Measurements from ENCODE around the gene ST14.

ST14 gene

DNA sequence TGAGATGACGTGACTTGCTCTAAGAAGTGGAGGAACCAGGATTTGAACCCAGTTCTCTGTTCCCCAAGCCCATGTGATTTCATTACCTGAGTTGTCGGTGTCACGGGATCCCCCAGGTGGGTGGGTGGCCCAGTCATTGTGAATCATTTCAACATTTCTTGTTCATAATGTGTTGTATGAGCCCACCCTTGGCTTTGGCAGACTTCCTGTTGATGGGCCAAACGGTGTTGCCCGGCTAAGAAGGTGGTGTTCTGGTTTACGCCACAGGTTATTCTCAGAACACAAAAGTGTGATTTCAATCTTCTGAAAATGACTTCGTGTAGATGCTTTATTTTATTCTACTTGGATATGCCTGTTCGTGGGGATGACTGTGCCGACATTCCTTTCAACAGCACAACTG, 21.6 kb upstream of the ST14 start:
- DNase-seq: no peak

DNA sequence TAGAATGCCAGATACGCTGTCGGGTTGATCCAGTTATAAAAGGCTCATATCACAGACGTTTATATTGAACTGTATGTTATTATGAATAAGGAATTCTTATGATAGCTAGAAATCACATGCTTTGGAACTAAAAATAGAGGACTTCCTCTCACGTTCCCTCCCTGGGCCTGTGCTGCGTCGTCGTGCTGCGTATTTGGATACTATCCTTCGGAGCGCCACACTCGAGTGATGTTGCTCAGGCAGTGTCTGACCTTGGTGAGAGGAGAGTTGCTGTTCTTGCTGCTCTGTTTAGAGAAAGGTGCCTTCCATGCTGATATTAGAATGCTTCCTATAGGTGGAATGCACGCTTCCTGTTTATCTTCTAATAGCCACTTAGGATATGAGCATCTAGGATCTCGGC, 20.2 kb upstream of the ST14 start:
- DNase-seq: no peak

DNA sequence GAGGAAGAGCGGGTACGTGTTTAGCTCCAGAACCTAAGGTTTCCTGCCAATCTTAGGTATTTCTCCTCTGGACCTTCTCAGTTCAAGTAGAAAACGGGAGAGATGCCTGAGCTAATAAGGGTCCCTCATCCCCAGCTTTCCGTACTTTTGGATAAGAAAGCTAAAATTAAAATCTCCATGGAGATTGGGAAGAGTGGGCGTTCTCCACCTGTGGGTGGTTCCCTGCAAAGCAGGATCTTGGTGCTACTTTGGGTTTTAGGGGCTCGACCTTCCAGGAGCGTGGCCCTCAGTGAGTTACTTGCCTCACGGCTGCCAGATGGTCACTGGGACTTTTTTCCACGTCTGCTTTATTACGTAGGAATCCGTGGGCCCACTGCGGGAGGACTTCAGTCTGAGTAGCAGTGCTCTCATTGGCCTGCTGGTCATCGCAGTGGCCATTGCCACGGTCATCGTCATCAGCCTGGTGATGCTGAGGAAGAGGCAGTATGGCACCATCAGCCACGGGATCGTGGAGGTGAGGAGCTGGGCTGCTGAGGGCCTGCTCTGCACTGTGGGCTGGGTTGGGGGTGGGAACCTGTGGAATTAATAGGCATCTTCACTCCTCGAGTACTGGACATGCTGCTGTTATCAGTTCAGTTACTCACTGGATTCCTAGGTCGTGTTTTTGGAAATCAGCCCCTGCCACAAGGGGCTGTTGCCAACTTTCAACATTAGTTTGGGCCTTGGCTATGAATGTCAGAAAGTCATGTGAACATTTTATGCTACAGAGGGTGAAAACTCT, 17.8 kb upstream of the ST14 start:
- no peak for DNase-seq

DNA sequence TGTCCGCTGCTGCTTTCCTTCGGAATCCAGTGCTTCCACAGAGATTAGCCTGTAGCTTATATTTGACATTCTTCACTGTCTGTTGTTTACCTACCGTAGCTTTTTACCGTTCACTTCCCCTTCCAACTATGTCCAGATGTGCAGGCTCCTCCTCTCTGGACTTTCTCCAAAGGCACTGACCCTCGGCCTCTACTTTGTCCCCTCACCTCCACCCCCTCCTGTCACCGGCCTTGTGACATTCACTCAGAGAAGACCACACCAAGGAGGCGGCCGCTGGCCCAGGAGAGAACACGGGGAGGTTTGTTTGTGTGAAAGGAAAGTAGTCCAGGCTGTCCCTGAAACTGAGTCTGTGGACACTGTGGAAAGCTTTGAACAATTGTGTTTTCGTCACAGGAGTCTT, 15.4 kb upstream of the ST14 start:
- no peak for DNase-seq

DNA sequence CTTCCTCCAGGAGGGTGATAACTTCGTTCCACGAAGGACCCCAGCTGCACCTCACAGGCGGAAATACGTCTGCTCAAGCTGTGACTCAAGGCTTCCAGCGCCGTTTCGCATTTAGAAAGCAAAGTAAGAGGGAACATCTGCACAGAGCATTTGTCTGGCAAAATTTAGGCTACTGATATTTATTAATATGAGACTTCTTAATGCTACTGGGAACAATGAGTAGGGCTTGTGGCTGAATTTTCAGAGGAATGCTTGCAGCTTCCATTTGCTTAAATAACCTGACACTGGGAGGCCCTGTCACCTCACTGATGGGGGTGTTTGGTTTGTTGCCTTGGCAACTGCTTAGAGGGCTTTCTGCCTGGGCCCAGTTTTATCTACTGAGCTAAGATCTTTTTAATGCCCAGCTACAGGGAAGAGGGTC, 14.7 kb upstream of the ST14 start:
- peak; percentile 46 for DNase-seq

DNA sequence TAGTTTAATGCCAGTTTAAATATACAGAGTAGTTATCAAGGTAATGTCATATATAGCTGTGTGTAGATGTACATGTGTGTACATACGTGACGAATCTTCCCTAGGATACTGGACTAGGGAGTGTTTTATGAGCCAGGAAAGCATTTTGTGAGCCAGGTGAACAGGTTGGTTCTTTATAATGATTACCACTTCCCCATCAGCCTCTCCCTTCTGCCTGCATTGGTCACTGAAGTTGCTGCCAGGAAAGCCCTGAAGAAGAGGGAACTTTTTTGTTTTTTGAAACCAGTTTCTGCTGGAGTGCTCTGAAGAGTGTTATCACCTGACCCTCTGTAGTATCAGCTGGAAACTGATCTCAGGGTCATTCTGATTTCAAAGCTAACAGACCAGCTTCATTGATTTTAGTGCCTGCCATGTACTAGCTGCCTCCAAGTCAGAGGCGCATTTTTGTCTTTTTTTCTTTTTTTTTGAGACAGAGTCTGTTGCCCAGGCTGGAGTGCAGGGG, 14.2 kb upstream of the ST14 start:
- DNase-seq: no peak

DNA sequence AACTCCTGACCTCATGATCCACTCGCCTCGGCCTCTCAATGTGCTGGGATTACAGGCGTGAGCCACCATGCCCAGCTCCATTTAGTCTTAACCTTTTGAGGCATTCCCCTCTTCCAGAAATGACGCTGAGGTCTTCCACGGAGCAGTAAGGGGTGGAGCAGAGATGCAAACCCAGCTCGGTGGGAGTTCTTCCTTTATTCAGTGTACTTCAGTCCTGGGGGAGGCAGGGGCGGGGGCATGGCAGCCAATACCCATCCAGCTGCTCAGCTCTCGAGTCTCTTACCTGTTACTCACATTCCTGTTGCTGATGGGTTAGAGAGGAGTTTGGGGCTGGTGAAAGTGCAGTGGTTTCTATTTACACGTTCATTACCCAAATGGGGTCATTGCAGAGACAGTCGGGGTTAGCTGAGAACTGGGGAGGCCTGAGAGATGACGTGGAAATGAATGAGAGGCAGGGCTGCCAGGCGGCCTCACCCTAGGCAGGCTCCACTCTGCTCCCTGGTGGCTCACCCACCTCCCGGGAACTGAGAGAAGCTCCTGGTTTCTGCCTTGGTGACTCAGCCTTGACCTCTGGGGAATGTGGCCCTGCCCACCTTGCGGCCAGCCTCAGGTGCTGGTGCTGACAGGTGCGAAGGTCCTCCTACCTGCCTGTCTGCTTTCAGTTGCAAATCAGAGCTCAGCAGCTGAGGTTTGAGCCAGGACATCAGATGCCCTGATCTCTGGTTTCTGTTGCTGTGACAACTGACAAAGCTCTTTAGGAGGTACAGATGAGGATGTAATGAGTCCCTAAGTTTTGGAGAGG, 13.4 kb upstream of the ST14 start:
- no peak for DNase-seq

DNA sequence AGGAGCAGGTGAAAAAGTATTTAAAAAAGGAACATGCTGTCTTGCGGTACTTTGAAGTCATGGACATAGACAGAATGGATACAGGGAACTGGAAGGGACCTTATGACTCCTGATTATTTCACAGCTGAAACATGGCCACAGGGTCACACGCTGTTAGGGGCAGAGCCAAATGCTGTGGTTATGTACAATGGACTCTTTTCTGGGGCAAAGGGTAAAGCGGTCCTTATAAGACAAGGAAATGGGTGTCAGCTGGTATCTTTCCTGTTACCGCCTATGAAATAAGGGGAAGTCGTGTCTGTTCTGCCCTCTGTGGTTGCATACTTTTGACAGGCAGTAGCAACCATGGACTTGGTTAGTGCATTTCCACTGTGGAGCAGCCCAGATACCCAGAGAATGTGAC, 12.8 kb upstream of the ST14 start:
- no peak for DNase-seq

DNA sequence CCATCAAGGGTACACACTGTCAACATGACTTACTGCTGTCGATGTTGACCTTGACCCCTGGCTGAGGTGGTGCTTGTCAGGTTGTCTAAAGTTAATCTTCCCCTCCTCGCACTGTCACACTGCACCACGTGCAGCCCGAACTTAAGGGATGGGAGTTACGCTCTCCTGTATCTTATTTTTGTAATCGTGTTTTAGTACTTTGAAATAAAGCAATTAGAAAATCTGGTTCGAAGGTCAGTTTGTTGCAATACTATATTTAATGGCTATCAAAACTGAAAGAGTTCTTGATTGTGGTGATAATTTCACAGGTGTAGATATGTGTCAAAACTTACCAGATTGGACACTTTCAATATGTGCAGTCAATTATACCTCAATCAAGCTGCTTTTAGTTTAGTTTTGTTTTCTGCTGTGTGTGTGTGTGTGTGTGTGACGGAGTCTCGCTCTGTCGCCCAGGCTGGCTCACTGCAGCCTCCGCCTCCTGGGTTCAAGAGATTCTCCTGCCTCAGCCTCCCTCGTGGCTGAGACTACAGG, 10.7 kb upstream of the ST14 start:
- no peak for DNase-seq

DNA sequence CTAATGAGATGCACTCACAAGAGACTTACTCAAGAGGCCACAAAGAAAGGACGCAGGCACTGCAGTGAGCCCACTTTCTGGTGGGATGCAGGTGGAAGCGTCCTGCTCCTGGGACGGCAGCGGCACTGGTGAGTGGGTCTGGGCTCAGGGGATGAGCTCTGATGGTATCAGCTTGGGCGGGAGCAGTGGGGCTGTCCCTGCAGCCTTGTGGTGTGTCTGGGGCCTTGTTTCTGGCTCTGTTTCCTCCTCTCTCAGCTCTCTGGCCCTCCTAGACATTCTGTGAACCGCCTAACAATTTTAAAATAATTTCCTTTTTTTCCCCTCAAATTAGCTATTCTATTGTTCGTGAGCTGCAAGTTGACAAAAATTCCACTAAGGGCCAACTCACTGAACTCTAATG, 8.8 kb upstream of the ST14 start:
- no peak for DNase-seq

DNA sequence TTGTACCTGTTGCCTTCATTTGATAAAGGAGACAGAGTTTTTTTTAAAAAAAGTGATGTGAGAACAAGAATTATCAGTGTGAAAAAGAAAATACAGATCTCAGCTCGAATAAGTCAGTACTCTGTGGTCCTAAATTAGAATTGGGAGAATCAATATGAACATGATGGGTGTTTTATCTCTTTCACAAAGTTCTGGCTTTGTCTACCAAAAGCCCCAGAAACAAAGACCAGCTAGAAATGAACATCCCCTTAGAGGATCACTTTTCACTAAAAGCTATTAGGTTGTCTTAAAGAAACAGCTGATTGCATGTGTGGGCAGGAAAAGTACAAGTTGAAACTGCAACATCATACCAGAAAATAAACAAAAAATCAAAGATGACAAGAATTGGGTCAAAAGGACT, 8.4 kb upstream of the ST14 start:
- no peak for DNase-seq

DNA sequence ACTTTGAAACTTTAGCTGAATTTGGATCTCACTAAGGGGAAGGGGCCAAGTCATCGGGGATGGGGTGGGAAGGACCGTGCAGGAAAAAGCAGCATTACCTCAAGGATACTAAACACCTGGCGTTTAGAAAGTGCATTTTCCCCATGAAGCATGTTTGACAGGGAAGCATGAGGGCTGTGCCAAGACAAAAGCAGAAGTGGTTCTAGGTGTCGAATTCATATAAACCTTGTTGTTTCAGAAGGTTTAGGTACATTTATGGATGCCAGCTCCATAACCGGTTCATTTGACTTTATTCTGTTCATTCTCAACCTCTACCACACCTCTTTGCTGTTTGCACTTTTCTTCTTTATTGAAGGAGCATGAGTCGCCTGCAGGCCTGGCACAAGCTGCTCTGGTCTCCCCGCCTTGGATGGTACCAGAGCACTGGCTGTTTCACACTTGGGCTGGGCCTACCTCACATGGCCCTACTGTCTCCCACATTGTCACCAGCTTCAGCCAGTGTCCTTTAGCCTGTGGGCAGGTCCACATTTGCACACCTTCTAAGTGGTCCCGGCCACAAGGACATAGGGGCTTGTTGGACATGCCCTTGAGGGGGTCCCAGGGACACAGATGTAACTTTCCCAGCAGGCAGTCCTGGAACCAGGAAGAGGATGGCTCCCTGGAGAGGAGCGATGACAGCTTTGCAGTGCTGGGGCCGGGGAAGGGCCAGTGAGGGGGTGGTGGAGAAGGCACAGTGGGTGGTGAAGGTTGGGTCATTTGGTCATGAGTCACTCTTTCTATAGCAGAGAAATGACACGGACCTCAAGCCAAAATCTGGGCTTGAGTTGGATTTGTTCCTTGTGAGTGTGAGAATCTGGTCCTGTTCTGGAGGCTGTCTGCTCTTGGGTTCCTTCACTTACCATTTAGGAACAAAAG, 3.2 kb upstream of the ST14 start:
- DNase-seq: no peak

DNA sequence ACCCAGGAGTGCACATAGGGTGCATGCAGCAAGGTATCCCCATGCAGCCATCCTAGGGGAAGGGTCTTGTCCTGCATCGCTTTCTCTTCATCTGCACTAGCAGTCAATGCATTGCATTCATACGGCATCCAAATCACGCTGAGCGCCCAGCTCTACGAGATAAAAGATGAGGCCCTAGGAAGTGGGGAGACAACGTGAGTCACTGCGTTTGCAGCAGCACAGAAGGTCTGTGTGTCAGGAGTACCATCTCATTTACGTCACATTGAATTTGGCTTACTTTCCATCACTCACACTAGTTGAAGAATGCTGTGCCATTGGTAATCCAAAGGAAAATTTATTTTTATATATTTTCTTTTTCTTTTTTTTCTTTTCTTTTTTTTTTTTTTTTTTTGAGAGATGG, 2.5 kb upstream of the ST14 start:
- no peak for DNase-seq

DNA sequence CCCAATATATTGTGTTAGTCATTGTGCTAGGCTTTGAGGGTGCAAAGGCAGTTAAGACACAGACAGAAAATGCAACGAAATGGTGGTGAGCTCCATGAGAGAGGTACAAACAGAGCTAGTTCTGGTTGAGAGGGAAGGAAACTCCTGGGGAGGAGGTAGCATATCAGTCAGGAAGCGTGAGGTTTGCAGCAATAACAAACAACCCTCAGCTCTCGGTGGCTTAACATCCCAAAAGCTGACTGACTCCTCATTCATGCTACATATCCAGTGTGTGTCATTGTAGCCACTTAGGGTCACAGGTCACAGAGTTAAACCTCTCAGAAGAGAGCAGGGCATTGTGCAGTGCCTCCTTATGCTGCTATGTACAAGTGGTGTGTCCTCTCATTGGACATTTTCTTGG, 1.7 kb upstream of the ST14 start:
- DNase-seq: no peak

DNA sequence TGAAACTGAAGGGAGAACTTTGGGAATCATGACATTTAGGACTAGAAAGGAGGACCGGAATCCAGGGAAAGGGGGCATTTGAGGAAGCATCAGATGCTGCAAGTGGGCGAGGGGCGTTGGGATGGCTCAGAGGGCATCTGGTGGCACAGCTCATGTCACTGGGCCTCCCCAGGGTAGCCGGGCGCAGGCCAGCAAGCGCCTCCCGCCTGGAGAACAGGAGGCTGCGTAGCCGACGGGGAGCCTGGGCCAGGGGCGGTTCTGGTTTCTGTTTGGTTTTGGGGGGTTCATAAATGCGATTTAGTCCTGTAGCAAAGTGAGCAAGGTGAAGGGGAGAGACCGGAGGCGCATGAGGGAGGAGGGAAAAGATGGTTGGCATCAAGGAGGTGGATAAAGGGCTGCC, 443 bp upstream of the ST14 start:
- DNase-seq: no peak

DNA sequence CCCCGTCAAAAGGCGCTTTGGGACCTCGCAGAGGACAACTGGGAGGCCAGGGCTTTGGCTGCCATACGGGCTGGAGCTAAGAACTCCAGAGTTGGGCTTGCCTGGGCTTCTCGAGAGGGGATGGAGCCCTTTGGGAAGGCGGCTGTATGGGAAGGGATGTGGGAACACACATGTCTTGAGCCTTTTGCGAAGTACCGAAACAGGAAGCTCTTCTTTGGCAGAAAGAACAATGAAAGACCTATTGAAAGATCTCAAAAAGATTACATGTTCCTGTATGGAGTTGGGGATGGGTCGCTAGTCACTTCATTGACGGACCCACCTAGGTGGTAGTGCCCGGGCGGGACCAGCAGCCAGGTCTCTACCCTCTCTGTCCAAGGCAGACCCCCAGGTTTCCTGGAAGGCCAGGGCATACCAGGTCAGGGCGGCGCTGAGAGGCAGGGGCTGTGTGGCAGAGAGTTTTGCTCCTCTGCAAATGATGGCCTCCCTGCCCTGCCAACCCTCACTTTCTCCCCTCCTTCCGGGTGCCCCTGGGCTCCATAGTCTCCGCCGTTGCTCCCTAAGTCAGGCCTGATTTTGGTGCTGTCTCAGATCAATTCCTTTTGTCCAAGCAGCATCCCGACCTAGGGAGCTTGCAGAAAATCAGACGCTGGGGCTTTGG, 1.0 kb downstream of the ST14 start:
- DNase-seq: no peak

DNA sequence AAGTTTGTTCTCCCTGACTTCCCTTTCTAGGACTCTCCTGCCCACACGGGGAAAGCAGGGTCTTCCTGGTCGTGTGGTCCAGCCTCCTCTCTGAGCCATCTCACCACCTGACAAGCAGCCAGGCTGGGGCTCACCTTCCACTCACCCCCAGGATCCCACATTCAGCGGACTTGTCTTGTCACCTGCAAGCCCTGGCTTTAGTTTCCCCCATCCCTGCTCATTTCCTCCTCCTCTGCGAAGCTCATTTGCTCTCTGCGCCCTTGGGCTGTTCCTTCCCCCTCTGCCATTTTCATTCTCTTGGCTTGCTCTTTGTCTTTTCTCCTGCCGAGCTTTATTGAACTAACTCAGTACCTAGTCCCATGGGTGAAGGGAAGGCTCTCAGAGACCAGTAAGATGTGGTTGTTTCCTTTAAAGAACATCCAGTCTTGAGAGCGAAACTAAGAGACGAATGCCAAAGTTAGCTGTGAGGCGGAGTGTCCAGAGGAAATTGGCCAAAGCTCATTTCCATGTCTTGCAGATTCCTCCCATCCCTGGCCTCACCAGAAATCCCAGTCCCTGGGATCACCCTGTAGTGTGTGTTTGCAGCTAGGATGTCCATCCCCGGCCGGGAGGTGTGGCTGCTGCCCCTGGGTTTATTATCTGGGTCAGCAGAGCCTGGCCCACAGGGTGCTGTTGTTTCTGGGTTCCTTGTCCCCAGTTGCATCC, 2.0 kb downstream of the ST14 start:
- no peak for DNase-seq

DNA sequence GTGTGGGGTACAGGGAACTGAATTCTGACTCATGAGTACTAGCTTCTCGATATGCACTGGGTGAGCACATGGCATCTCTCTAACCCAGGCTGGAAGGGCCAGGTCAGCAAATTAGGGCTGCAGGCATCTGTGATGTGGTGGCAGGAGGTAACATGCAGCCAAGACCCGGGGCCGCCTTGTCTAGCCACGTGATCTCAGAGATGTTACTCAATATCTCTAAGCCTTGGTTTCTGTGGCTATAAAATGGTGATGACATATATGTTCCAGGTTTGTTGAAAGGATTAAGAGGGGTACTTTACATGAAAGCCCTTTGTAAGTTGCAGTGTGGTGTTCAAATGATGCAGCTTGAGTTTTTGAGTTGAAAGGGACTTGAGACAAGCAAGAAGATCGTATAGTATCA, 3.2 kb downstream of the ST14 start:
- no peak for DNase-seq

DNA sequence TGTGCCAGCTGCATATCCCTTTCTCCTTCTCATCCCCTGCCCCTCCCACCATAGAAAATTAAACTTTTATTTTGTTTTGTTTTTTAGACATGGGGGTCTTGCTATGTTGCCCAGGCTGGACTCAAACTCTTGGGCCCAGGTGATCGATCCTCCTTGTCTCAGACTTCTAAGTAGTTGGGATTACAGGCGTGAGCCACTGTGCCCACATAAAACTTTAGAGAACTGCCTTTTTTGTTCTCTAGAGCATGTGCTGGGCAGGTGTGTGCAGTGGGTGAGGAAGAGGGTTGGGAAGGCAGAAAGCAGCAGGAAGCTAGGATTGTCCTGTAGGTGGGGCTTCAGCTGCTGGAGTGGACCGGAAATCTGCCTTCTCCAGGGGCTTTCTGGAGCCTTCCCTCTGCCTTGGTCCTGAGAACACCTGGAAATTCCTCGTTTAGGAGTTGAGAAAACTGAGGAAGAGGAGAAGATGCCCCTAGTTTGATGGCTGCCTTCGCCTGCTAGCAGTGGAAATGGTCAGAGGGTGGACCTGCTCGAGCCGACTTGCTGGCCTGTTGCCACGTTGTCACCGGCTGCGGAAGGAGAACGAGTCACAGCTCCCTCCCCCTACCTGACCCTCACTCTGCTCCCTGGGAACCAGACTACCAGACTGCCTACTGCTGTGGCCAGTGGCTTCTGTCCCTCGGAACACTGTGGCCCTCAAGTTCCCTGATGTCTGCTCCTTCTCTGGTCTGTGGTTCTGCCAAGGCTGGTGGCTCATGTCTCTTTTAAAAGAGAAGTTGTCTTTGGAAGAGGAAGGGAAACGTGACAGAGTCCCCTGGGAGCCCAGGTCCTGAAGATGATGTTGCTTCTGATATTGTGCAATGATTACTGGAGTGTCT, 4.0 kb downstream of the ST14 start:
- no peak for DNase-seq

DNA sequence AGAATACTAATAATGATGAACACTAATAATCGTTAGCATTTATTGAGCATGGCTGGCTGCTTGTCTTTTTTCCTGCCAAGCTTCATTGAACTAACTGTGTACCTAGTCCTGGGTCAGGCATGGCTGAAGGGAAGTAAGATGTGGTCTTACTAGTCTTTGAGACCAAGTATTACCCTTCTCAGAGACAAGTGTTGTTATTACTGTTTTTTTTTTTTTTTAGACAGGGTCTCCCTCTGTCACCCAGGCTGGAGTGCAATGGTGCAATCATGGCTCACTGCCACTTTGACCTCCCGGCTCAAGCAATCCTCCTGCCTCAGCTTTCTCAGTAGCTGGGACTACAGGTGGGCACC, 4.6 kb downstream of the ST14 start:
- no peak for DNase-seq

All from eye (tissue), 1 donor.